Measurements from ENCODE around the gene FBXO3.

DNA sequence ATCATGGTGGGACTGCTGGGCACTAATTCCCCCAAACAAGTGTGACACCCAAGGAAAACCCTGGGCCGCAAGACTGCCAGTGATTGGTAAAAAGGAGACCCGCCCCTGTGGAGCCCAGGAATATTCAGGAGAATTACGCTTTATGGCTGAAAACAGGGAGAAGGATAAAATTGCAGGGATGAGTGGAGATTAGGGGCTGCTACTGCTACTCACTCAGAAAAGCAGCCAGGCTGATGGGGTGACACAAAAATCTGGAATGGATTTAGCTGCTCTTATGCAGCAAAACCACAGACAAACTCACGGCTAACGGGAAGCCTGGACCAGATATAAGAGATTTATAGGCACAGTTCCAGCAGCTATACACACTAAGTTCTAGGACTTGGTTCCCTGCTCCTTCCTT, 4.4 kb upstream of the FBXO3 start:
- TF ChIP-seq, protein P1, sequence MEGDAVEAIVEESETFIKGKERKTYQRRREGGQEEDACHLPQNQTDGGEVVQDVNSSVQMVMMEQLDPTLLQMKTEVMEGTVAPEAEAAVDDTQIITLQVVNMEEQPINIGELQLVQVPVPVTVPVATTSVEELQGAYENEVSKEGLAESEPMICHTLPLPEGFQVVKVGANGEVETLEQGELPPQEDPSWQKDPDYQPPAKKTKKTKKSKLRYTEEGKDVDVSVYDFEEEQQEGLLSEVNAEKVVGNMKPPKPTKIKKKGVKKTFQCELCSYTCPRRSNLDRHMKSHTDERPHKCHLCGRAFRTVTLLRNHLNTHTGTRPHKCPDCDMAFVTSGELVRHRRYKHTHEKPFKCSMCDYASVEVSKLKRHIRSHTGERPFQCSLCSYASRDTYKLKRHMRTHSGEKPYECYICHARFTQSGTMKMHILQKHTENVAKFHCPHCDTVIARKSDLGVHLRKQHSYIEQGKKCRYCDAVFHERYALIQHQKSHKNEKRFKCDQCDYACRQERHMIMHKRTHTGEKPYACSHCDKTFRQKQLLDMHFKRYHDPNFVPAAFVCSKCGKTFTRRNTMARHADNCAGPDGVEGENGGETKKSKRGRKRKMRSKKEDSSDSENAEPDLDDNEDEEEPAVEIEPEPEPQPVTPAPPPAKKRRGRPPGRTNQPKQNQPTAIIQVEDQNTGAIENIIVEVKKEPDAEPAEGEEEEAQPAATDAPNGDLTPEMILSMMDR (conservative IDR thresholded peaks at IDR 0.05; ENCODE audit: low read length), result no peak
- no peak for TF ChIP-seq EZH2phosphoT487 (IDR thresholded peaks at IDR 0.05; ENCODE audit: borderline replicate concordance)
